Endodermal cell (in vitro differentiated cells): ENCODE results near the gene CTAG2. TPM values are rescaled to one million over a fixed set of nuclear protein-coding genes. Genes with fewer than 3 reads are reported as not detected.

Source experiments
- DNase-seq: peaks from one replicate; pipeline ENCODE4 v3.0.0-alpha.2; 2017
- H3K27ac ChIP-seq: 2 replicates; pipeline ENCODE4 v1.5.1; 2013; ENCODE audit warnings: mild to moderate bottlenecking, low read depth, low read length, moderate library complexity
- H3K27me3 ChIP-seq: 2 replicates; pipeline ENCODE4 v1.6.1; 2013; ENCODE audit warnings: mild to moderate bottlenecking, low read length, moderate library complexity; ENCODE audit not compliant: insufficient read depth, control insufficient read depth, poor library complexity, severe bottlenecking
- H3K36me3 ChIP-seq: 2 replicates; pipeline ENCODE4 v1.7.0; 2013; ENCODE audit warnings: mild to moderate bottlenecking, low read length, moderate library complexity; ENCODE audit not compliant: control insufficient read depth, insufficient read depth
- H3K4me1 ChIP-seq: one replicate; pipeline ENCODE4 v1.7.0; 2013; ENCODE audit warnings: low read length; ENCODE audit not compliant: control insufficient read depth, insufficient read depth
- H3K4me3 ChIP-seq: 2 replicates; pipeline ENCODE4 v1.5.1; 2013; ENCODE audit warnings: mild to moderate bottlenecking, low read length, moderate library complexity
- H3K9ac ChIP-seq: 2 replicates; pipeline ENCODE4 v1.6.1; 2013; ENCODE audit warnings: mild to moderate bottlenecking, low read length, moderate library complexity; ENCODE audit not compliant: poor library complexity, severe bottlenecking; ENCODE audit errors: extremely low read depth
- H3K9me3 ChIP-seq: 2 replicates; pipeline ENCODE4 v1.6.1; 2013; ENCODE audit warnings: mild to moderate bottlenecking, low read length, moderate library complexity; ENCODE audit not compliant: control insufficient read depth
- H3K27ac Mint-ChIP-seq: 2 replicates; pipeline ENCODE4 v1.8.0; 2020; ENCODE audit warnings: mixed read lengths
- H3K27me3 Mint-ChIP-seq: 2 replicates; pipeline ENCODE4 v1.8.0; 2021; ENCODE audit warnings: mild to moderate bottlenecking, mixed read lengths; ENCODE audit not compliant: insufficient read depth
- H3K36me3 Mint-ChIP-seq: 2 replicates; pipeline ENCODE4 v1.8.0; 2020; ENCODE audit warnings: low read depth, mixed read lengths
- H3K4me1 Mint-ChIP-seq: 2 replicates; pipeline ENCODE4 v1.8.0; 2020; ENCODE audit warnings: mixed read lengths
- H3K4me3 Mint-ChIP-seq: 2 replicates; pipeline ENCODE4 v1.8.0; 2020; ENCODE audit warnings: mild to moderate bottlenecking, moderate library complexity, mixed read lengths
- H3K9me3 Mint-ChIP-seq: 2 replicates; pipeline ENCODE4 v1.8.0; 2020; ENCODE audit warnings: mild to moderate bottlenecking, mixed read lengths
- WGBS, 2 experiments: methylation state at CpG; one replicate each; pipeline versions ENCODE4 v1.1.5 to v1.1.7; 2013; ENCODE audit warnings: missing lambda C conversion rate in 2 of 2, mixed read lengths in 1 of 2; ENCODE audit not compliant: insufficient coverage in 1 of 2, insufficient read length in 1 of 2; 5-methylcytosine and 5-hydroxymethylcytosine counted together
- total RNA-seq, 2 donors: library from RNA; stranded (reverse); fragmentation: NEBNext Ultra II Directional in 1 of 2; extraction: Animal tissue kit (Norgen Biotek cat#: 25700) in 1 of 2; gene quantifications; 2 replicates in 1 of 2; 3 replicates in 1 of 2; pipeline ENCODE4 v1.2.1, GENCODE V29; 2021
- TF ChIP-seq, protein P1 (sequence below): fragments of 200-600 bp; sonication (generic); conservative IDR thresholded peaks from 2 replicates; pipeline ENCODE4 v1.5.0; 2021; ENCODE audit warnings: antibody characterized with exemption, mild to moderate bottlenecking

Gene CTAG2
- total RNA-seq, 2 donors from 2014 or later, result not detected

DNA sequence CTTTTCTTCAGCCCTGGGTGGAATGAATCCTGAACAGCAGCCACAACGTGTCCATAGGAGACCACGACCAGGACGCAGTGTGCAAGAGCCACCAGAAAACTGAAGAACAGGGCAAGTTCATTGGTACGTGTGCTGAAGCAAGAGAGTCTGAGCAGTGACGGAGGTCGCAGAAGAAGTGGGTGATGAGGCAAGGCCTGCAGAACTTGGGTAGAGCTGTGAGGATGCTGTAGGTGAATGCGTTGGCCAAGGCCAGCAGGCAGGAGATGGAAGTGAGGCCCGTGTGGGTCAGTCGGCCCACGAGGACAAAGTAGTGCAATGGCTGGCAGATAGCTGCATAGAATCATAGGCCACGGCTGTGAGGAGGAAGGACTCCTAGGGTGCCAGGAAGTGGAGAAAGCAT, 5.6 kb upstream of the CTAG2 start:
- Histone ChIP-seq H3K9ac (no peak overlapping the region), H3K9me3 (no peaks in the 10 kb centered on the region), H3K36me3 (no peaks in the 10 kb centered on the region), H3K4me1 (no peaks in the 10 kb centered on the region), H3K27me3 (no peaks in the 10 kb centered on the region), H3K27ac (no peak overlapping the region), H3K4me3 (no peak overlapping the region)
- Mint-ChIP-seq H3K4me1 (no peaks in the 10 kb centered on the region), H3K4me3 (no peak overlapping the region), H3K27me3 (peaks cover 2% of the 10 kb centered on the region), H3K36me3 (no peaks in the 10 kb centered on the region), H3K27ac (no peak overlapping the region), H3K9me3 (peaks cover 82% of the 10 kb centered on the region)
- TF ChIP-seq, protein P1, sequence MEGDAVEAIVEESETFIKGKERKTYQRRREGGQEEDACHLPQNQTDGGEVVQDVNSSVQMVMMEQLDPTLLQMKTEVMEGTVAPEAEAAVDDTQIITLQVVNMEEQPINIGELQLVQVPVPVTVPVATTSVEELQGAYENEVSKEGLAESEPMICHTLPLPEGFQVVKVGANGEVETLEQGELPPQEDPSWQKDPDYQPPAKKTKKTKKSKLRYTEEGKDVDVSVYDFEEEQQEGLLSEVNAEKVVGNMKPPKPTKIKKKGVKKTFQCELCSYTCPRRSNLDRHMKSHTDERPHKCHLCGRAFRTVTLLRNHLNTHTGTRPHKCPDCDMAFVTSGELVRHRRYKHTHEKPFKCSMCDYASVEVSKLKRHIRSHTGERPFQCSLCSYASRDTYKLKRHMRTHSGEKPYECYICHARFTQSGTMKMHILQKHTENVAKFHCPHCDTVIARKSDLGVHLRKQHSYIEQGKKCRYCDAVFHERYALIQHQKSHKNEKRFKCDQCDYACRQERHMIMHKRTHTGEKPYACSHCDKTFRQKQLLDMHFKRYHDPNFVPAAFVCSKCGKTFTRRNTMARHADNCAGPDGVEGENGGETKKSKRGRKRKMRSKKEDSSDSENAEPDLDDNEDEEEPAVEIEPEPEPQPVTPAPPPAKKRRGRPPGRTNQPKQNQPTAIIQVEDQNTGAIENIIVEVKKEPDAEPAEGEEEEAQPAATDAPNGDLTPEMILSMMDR, result no peak
- no peak for DNase-seq
- WGBS, 2 experiments, result 90 to 94% methylated on average over 6 to 11 of the region's 11 CpGs

DNA sequence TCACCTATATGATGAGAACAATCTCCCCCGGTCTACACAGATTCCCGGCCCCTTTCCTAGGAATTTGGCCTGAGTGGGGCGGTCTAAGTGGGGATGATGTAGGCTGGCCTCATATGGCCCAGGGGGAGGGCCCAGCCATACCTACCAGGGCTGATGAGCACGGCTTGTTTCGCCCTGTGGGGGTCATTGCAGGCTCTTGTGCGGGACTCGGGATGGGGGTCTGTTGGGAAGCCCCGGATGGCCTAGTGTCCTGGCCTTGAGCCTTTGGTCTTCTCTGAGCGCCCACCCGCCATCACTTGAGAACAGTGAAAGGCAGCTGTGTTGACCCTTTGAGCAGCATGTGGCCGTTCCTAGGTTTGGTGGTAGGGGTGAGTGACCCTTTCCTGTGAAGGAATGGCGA, 4.8 kb upstream of the CTAG2 start:
- WGBS, 2 experiments, result 83 to 94% methylated on average over 1 to 12 of the region's 12 CpGs
- no peak overlapping the region for H3K27ac ChIP-seq
- no peaks in the 10 kb centered on the region for H3K9me3 ChIP-seq
- no peak overlapping the region for H3K9ac ChIP-seq
- H3K27me3 Mint-ChIP-seq, result peaks cover 2% of the 10 kb centered on the region
- H3K27me3 ChIP-seq, result no peaks in the 10 kb centered on the region
- no peaks in the 10 kb centered on the region for H3K4me1 Mint-ChIP-seq
- H3K4me3 ChIP-seq, result no peak overlapping the region
- H3K4me1 ChIP-seq, result no peaks in the 10 kb centered on the region
- H3K36me3 ChIP-seq, result no peaks in the 10 kb centered on the region
- H3K9me3 Mint-ChIP-seq, result peaks cover 75% of the 10 kb centered on the region
- no peaks in the 10 kb centered on the region for H3K36me3 Mint-ChIP-seq
- no peak for DNase-seq
- H3K27ac Mint-ChIP-seq, result no peak overlapping the region
- no peak overlapping the region for H3K4me3 Mint-ChIP-seq
- TF ChIP-seq, protein P1, result no peak

DNA sequence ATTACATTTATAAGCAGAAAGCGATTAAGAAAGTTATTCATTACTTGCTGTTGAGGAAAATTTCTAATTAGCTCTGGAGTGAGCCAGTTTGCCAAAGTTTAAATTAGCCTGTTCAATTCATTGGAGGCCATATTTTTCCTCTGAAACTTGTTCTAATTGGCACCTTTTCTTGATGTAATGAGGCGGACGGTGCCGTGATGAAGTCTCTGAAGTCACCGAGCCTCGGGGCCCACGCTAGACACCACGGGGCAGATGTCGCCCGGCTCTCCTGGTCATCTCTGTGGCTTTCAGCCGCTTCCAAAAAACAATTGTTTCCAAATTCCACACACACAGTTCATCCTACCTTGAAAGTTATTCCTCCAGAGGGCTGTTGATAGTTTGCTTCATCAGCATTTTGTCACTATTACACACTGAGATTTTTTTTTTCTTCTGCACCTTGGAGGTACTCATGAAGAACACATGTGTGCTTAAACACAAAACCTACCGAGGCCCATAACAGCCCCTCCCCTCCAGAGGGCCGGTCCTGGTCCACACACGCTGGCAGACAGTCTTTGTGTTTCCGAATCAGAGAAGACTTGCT, 3.9 kb upstream of the CTAG2 start:
- H3K27me3 ChIP-seq, result no peaks in the 10 kb centered on the region
- no peak overlapping the region for H3K9ac ChIP-seq
- 90 to 95% methylated on average over 4 to 15 of the region's 15 CpGs for WGBS, 2 experiments

More for the DNA sequence above, 3.9 kb upstream of the CTAG2 start:
- Histone ChIP-seq H3K4me1 (no peaks in the 10 kb centered on the region), H3K27ac (no peak overlapping the region), H3K4me3 (no peak overlapping the region), H3K9me3 (no peaks in the 10 kb centered on the region), H3K36me3 (no peaks in the 10 kb centered on the region)
- Mint-ChIP-seq H3K27me3 (peaks cover 2% of the 10 kb centered on the region), H3K36me3 (no peaks in the 10 kb centered on the region), H3K4me3 (no peak overlapping the region), H3K4me1 (no peaks in the 10 kb centered on the region), H3K27ac (no peak overlapping the region), H3K9me3 (peaks cover 66% of the 10 kb centered on the region)
- TF ChIP-seq, protein P1, result no peak
- no peak for DNase-seq
